ENCODE results near the gene CLEC14A. TPM values are rescaled to one million over a fixed set of nuclear protein-coding genes. Genes with fewer than 3 reads are reported as not detected.
A peak's percentile ranks its signal among the peaks of the same experiment; 100 is the strongest.

CLEC14A gene
- total and polyA plus RNA-seq, 4 experiments from 2014 or later = not detected

- Mint-ChIP-seq H3K36me3 (no peaks in the 10 kb centered on the region), H3K27me3 (peaks cover 9 to 10% of the 10 kb centered on the region in 2 donors), H3K4me1 (no peaks in the 10 kb centered on the region), H3K27ac (no peak overlapping the region), H3K9me3 (peaks cover 0 to 2% (median 0%) of the 10 kb centered on the region in 8 donors), H3K4me3 (no peak overlapping the region)
- DNase-seq = no peak
- POLR2A ChIA-PET (ENCODE audit: partially characterized antibody) = no interaction called here
- Histone ChIP-seq H3K4me3 (ENCODE audit: low read length in 2 of 2) (no peak overlapping the region), H3K27me3 (ENCODE audit: insufficient read depth, low read length) (no peaks in the 10 kb centered on the region), H3K36me3 (ENCODE audit: insufficient read depth, low read length) (no peaks in the 10 kb centered on the region), H3K4me1 (ENCODE audit: insufficient read depth, low read length) (no peaks in the 10 kb centered on the region), H3K27ac (ENCODE audit: low read depth, low read length) (no peak overlapping the region), H3K9me3 (ENCODE audit: control insufficient read depth in 1 of 2, low read length in 2 of 2) (no peaks in the 10 kb centered on the region)
- intact Hi-C loops (cut with micrococcal nuclease) = no loop called here
- CTCF ChIA-PET (ENCODE audit: partially characterized antibody) = no interaction called here
Observed at GRCh38 chr14:38217553-38217952, 38.3 kb downstream of the CLEC14A start.

GRCh38 chr14:38213001-38213400, 42.9 kb downstream of the CLEC14A start:
- Histone ChIP-seq H3K27me3 (ENCODE audit: insufficient read depth, low read length) (peaks cover 4% of the 10 kb centered on the region), H3K27ac (ENCODE audit: low read depth, low read length) (no peak overlapping the region), H3K4me1 (ENCODE audit: insufficient read depth, low read length) (peaks cover 6% of the 10 kb centered on the region), H3K9me3 (ENCODE audit: control insufficient read depth in 1 of 2, low read length in 2 of 2) (no peaks in the 10 kb centered on the region), H3K4me3 (ENCODE audit: low read length in 2 of 2) (no peak overlapping the region), H3K36me3 (ENCODE audit: insufficient read depth, low read length) (no peaks in the 10 kb centered on the region)
- POLR2A ChIA-PET (ENCODE audit: partially characterized antibody) = no interaction called here
- no peaks in the 10 kb centered on the region for H3K36me3 Mint-ChIP-seq
- H3K27ac Mint-ChIP-seq = peak overlapping the region in 1 of 7 donors; percentile 22
- H3K27me3 Mint-ChIP-seq = peaks cover 35 to 39% of the 10 kb centered on the region in 2 donors
- H3K9me3 Mint-ChIP-seq = peaks cover 0 to 4% (median 0%) of the 10 kb centered on the region in 8 donors
- DNase-seq = no peak
- peaks cover 19 to 33% (median 24%) of the 10 kb centered on the region in 4 donors for H3K4me1 Mint-ChIP-seq
- H3K4me3 Mint-ChIP-seq = no peak overlapping the region
- CTCF ChIA-PET (ENCODE audit: partially characterized antibody) = no interaction called here
- intact Hi-C loops (cut with micrococcal nuclease) = no loop called here

GRCh38 chr14:38212111-38212510, 43.8 kb downstream of the CLEC14A start:
- Mint-ChIP-seq H3K4me1 (peaks cover 22 to 41% (median 25%) of the 10 kb centered on the region in 4 donors), H3K27me3 (peaks cover 42 to 47% of the 10 kb centered on the region in 2 donors)
- POLR2A ChIA-PET (ENCODE audit: partially characterized antibody) = no interaction called here

DNA sequence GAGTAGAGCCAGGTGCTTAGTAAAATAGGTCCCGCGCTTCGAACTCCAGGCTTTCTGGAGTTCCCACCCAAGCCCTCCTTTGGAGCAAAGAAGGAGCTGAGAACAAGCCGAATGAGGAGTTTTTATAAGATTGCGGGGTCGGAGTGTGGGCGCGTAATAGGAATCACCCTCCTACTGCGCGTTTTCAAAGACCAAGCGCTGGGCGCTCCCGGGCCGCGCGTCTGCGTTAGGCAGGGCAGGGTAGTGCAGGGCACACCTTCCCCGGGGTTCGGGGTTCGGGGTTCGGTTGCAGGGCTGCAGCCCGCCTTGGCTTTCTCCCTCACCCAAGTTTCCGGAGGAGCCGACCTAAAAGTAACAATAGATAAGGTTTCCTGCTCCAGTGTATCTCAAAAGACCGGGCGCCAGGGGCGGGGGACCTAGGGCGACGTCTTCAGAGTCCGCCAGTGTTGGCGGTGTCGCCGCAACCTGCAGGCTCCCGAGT, 44.6 kb downstream of the CLEC14A start:
- Mint-ChIP-seq H3K27me3 (peaks cover 49 to 51% of the 10 kb centered on the region in 2 donors), H3K4me3 (peak overlapping the region in 4 of 8 donors; percentile 26 to 70 (median 38)), H3K27ac (no peak overlapping the region), H3K9me3 (peaks cover 0 to 8% (median 3%) of the 10 kb centered on the region in 8 donors), H3K4me1 (peaks cover 22 to 41% (median 25%) of the 10 kb centered on the region in 4 donors), H3K36me3 (no peaks in the 10 kb centered on the region)
- Histone ChIP-seq H3K4me1 (ENCODE audit: insufficient read depth, low read length) (peaks cover 10% of the 10 kb centered on the region), H3K4me3 (ENCODE audit: low read length in 2 of 2) (no peak overlapping the region), H3K36me3 (ENCODE audit: insufficient read depth, low read length) (no peaks in the 10 kb centered on the region), H3K27me3 (ENCODE audit: insufficient read depth, low read length) (peaks cover 4% of the 10 kb centered on the region), H3K27ac (ENCODE audit: low read depth, low read length) (no peak overlapping the region), H3K9me3 (ENCODE audit: control insufficient read depth in 1 of 2, low read length in 2 of 2) (no peaks in the 10 kb centered on the region)
- DNase-seq = no peak
- POLR2A ChIA-PET (ENCODE audit: partially characterized antibody) = no interaction called here
- intact Hi-C loops (cut with micrococcal nuclease) = no loop called here
- CTCF ChIA-PET (ENCODE audit: partially characterized antibody) = no interaction called here

More at GRCh38 chr14:38212111-38212510, 43.8 kb downstream of the CLEC14A start:
- Mint-ChIP-seq H3K4me3 (peak overlapping the region in 3 of 8 donors; percentile 7 to 31 (median 16)), H3K27ac (no peak overlapping the region), H3K36me3 (no peaks in the 10 kb centered on the region), H3K9me3 (peaks cover 0 to 4% (median under 1%) of the 10 kb centered on the region in 8 donors)
- no peak for DNase-seq
- no peaks in the 10 kb centered on the region for H3K9me3 ChIP-seq (ENCODE audit: control insufficient read depth in 1 of 2, low read length in 2 of 2)
- peaks cover 10% of the 10 kb centered on the region for H3K4me1 ChIP-seq (ENCODE audit: insufficient read depth, low read length)
- no peak overlapping the region for H3K4me3 ChIP-seq (ENCODE audit: low read length in 2 of 2)
- H3K27ac ChIP-seq (ENCODE audit: low read depth, low read length) = no peak overlapping the region
- intact Hi-C loops (cut with micrococcal nuclease) = no loop called here
- CTCF ChIA-PET (ENCODE audit: partially characterized antibody) = no interaction called here
- no peaks in the 10 kb centered on the region for H3K36me3 ChIP-seq (ENCODE audit: insufficient read depth, low read length)
- H3K27me3 ChIP-seq (ENCODE audit: insufficient read depth, low read length) = peaks cover 4% of the 10 kb centered on the region

DNA sequence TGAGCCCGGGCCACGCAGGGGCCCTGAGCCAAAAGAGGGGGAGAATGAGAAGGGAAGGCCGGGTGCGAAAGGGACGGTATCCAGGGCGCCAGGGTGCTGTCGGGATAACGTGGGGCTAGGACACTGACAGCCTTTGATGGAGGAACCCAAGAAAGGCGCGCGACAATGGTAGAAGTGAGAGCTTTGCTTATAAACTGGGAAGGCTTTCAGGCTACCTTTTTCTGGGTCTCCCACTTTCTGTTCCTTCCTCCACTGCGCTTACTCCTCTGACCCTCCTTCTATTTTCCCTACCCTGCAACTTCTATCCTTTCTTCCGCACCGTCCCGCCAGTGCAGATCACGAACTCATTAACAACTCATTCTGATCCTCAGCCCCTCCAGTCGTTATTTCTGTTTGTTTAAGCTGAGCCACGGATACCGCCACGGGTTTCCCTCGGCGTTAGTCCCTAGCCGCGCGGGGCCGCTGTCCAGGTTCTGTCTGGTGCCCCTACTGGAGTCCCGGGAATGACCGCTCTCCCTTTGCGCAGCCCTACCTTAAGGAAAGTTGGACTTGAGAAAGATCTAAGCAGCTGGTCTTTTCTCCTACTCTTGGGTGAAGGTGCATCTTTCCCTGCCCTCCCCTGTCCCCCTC, 45.2 kb downstream of the CLEC14A start:
- Histone ChIP-seq H3K36me3 (ENCODE audit: insufficient read depth, low read length) (no peaks in the 10 kb centered on the region), H3K4me3 (ENCODE audit: low read length in 2 of 2) (no peak overlapping the region), H3K27me3 (ENCODE audit: insufficient read depth, low read length) (peaks cover 4% of the 10 kb centered on the region), H3K9me3 (ENCODE audit: control insufficient read depth in 1 of 2, low read length in 2 of 2) (no peaks in the 10 kb centered on the region), H3K4me1 (ENCODE audit: insufficient read depth, low read length) (peaks cover 10% of the 10 kb centered on the region), H3K27ac (ENCODE audit: low read depth, low read length) (no peak overlapping the region)
- H3K4me3 Mint-ChIP-seq = peak overlapping the region in 5 of 8 donors; percentile 26 to 74 (median 70)
- intact Hi-C loops (cut with micrococcal nuclease) = no loop called here
- H3K27me3 Mint-ChIP-seq = peaks cover 49 to 55% of the 10 kb centered on the region in 2 donors
- H3K36me3 Mint-ChIP-seq = no peaks in the 10 kb centered on the region
- POLR2A ChIA-PET (ENCODE audit: partially characterized antibody) = no interaction called here
- DNase-seq = no peak
- no peak overlapping the region for H3K27ac Mint-ChIP-seq
- H3K9me3 Mint-ChIP-seq = peaks cover 0 to 10% (median 4%) of the 10 kb centered on the region in 8 donors
- CTCF ChIA-PET (ENCODE audit: partially characterized antibody) = no interaction called here
- peaks cover 22 to 41% (median 25%) of the 10 kb centered on the region in 4 donors for H3K4me1 Mint-ChIP-seq

DNA sequence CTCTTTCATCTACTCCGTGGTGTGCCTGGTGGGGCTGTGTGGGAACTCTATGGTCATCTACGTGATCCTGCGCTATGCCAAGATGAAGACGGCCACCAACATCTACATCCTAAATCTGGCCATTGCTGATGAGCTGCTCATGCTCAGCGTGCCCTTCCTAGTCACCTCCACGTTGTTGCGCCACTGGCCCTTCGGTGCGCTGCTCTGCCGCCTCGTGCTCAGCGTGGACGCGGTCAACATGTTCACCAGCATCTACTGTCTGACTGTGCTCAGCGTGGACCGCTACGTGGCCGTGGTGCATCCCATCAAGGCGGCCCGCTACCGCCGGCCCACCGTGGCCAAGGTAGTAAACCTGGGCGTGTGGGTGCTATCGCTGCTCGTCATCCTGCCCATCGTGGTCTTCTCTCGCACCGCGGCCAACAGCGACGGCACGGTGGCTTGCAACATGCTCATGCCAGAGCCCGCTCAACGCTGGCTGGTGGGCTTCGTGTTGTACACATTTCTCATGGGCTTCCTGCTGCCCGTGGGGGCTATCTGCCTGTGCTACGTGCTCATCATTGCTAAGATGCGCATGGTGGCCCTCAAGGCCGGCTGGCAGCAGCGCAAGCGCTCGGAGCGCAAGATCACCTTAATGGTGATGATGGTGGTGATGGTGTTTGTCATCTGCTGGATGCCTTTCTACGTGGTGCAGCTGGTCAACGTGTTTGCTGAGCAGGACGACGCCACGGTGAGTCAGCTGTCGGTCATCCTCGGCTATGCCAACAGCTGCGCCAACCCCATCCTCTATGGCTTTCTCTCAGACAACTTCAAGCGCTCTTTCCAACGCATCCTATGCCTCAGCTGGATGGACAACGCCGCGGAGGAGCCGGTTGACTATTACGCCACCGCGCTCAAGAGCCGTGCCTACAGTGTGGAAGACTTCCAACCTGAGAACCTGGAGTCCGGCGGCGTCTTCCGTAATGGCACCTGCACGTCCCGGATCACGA, 46.0 kb downstream of the CLEC14A start:
- no peak overlapping the region for H3K27ac Mint-ChIP-seq
- no peaks in the 10 kb centered on the region for H3K36me3 Mint-ChIP-seq
- peaks cover 50 to 55% of the 10 kb centered on the region in 2 donors for H3K27me3 Mint-ChIP-seq
- Histone ChIP-seq H3K4me1 (ENCODE audit: insufficient read depth, low read length) (peaks cover 10% of the 10 kb centered on the region), H3K36me3 (ENCODE audit: insufficient read depth, low read length) (no peaks in the 10 kb centered on the region), H3K27ac (ENCODE audit: low read depth, low read length) (no peak overlapping the region), H3K27me3 (ENCODE audit: insufficient read depth, low read length) (peaks cover 4% of the 10 kb centered on the region), H3K9me3 (ENCODE audit: control insufficient read depth in 1 of 2, low read length in 2 of 2) (no peaks in the 10 kb centered on the region), H3K4me3 (ENCODE audit: low read length in 2 of 2) (no peak overlapping the region)
- peaks cover 22 to 41% (median 25%) of the 10 kb centered on the region in 4 donors for H3K4me1 Mint-ChIP-seq
- H3K9me3 Mint-ChIP-seq = peaks cover 0 to 10% (median 4%) of the 10 kb centered on the region in 8 donors
- POLR2A ChIA-PET (ENCODE audit: partially characterized antibody) = no interaction called here
- peak overlapping the region in 5 of 8 donors; percentile 26 to 74 (median 67) for H3K4me3 Mint-ChIP-seq
- CTCF ChIA-PET (ENCODE audit: partially characterized antibody) = no interaction called here
- intact Hi-C loops (cut with micrococcal nuclease) = no loop called here
- no peak for DNase-seq

Measured in CD4-positive, alpha-beta memory T cell (primary cell).